Endothelial cell of umbilical vein (primary cell): ENCODE measurements around the gene RTN4RL1. TPM values are rescaled to one million over a fixed set of nuclear protein-coding genes. Genes with fewer than 3 reads are reported as not detected.

Experiments
- BruUV-seq: library from RNA; stranded (reverse); fragments of 400-500 nt; replicated peaks from 2 replicates; lab custom pipeline; 2021; lab: Mats Ljungman, UMichigan
- CTCF ChIA-PET: fragments of 300-600, 350-600 bp; sonication (Branson Sonifier 250); formaldehyde crosslinking; loops from one replicate; lab custom pipeline; 2021; ENCODE audit warnings: antibody characterized with exemption, inconsistent platforms; lab: Charles Lee
- POLR2A ChIA-PET: fragments of 300-600, 350-600 bp; sonication (Branson Sonifier 250); formaldehyde crosslinking; loops from one replicate; lab custom pipeline; 2021; ENCODE audit warnings: antibody characterized with exemption, inconsistent platforms; lab: Charles Lee
- DNase-seq: peaks from one replicate; pipeline ENCODE4 v3.0.0-alpha.2; 2011; ENCODE audit warnings: low read depth, low spot score
- FAIRE-seq: peaks from 2 replicates; lab custom pipeline; 2011; peaks lifted over from hg19 to GRCh38; lab: Jason Lieb, UNC
- H2AFZ ChIP-seq: 2 replicates; pipeline ENCODE4 v1.6.0; 2012; ENCODE audit warnings: low read depth, low read length, control low read depth, inconsistent platforms
- H3K27ac ChIP-seq: 2 replicates; pipeline ENCODE4 v1.5.1; 2011; ENCODE audit warnings: low read depth, mild to moderate bottlenecking, control low read depth, low read length, moderate library complexity; ENCODE audit not compliant: insufficient read depth
- H3K27me3 ChIP-seq, 2 experiments: 2 replicates each; pipeline versions ENCODE4 v1.6.0 to v1.6.1; 2011; ENCODE audit warnings: low read length in 2 of 2, mixed read lengths in 1 of 2; ENCODE audit not compliant: control insufficient read depth in 2 of 2, insufficient read depth in 2 of 2
- H3K36me3 ChIP-seq, 2 experiments: 2 replicates in 1 of 2; 3 replicates in 1 of 2; pipeline ENCODE4 v1.5.1; 2011; ENCODE audit warnings: low read length in 2 of 2, mild to moderate bottlenecking in 1 of 2, moderate library complexity in 1 of 2; ENCODE audit not compliant: control insufficient read depth in 2 of 2, insufficient read depth in 2 of 2; ENCODE audit errors: extremely low read depth in 1 of 2
- H3K4me1 ChIP-seq: 3 replicates; pipeline ENCODE4 v1.5.1; 2011; ENCODE audit warnings: mild to moderate bottlenecking, low read length; ENCODE audit not compliant: control insufficient read depth, insufficient read depth; ENCODE audit errors: extremely low read depth
- H3K4me2 ChIP-seq: 2 replicates; pipeline ENCODE4 v1.6.1; 2011; ENCODE audit warnings: low read length, control low read depth, mixed read lengths; ENCODE audit not compliant: insufficient read depth
- H3K4me3 ChIP-seq, 3 experiments: fragments of 200-600 bp in 1 of 3; sonication (generic), shearing (Covaris generic) in 1 of 3; replicated peaks in 1 of 3; 2 replicates each; pipeline ENCODE4 v1.5.1; 2011 to 2016; ENCODE audit warnings: control low read depth in 3 of 3, low read length in 3 of 3, mild to moderate bottlenecking in 2 of 3, inconsistent platforms in 1 of 3, low read depth in 1 of 3, moderate library complexity in 1 of 3; ENCODE audit not compliant: insufficient read depth in 1 of 3
- H3K79me2 ChIP-seq: 2 replicates; pipeline ENCODE4 v1.6.0; 2012; ENCODE audit warnings: low read length, inconsistent platforms; ENCODE audit not compliant: control insufficient read depth, insufficient read depth
- H3K9ac ChIP-seq: replicated peaks from 2 replicates; pipeline ENCODE3; 2011; ENCODE audit warnings: low read length, control low read depth; ENCODE audit not compliant: insufficient read depth; ENCODE audit errors: extremely low read depth
- H3K9me1 ChIP-seq: replicated peaks from 3 replicates; pipeline ENCODE4 v1.6.0; 2011; ENCODE audit warnings: mild to moderate bottlenecking, low read length; ENCODE audit not compliant: control insufficient read depth, insufficient read depth; ENCODE audit errors: extremely low read depth
- H3K9me3 ChIP-seq: replicated peaks from 2 replicates; pipeline ENCODE4 v1.5.1; 2012; ENCODE audit warnings: low read length, inconsistent platforms; ENCODE audit not compliant: control insufficient read depth, insufficient read depth
- H4K20me1 ChIP-seq: replicated peaks from 2 replicates; pipeline ENCODE3; 2011; ENCODE audit warnings: mild to moderate bottlenecking, low read length; ENCODE audit not compliant: control insufficient read depth, insufficient read depth; ENCODE audit errors: extremely low read depth
- CTCF ChIP-seq, 2 donors: IDR thresholded peaks; 1 replicate in 1 of 2; 2 replicates in 1 of 2; pipeline ENCODE4 v1.5.1; 2011; ENCODE audit warnings: low read length in 2 of 2, mild to moderate bottlenecking in 2 of 2, moderate library complexity in 2 of 2, control low read depth in 1 of 2, inconsistent platforms in 1 of 2, low read depth in 1 of 2; ENCODE audit not compliant: insufficient read depth in 1 of 2; ENCODE audit errors: extremely low read depth in 1 of 2
- EZH2 ChIP-seq: IDR thresholded peaks from 2 replicates; pipeline ENCODE4 v1.6.1; 2012; ENCODE audit warnings: borderline replicate concordance, low read depth, mild to moderate bottlenecking, moderate library complexity, low read length, inconsistent platforms; ENCODE audit not compliant: severe bottlenecking
- FOS ChIP-seq: IDR thresholded peaks from 2 replicates; pipeline ENCODE4 v1.6.1; 2011; ENCODE audit warnings: mild to moderate bottlenecking, low read length, moderate library complexity, borderline replicate concordance; ENCODE audit not compliant: insufficient read depth
- MAX ChIP-seq: IDR thresholded peaks from 2 replicates; pipeline ENCODE4 v1.6.1; 2011; ENCODE audit not compliant: insufficient read depth, insufficient read length
- MYC ChIP-seq: IDR thresholded peaks from one replicate; pipeline ENCODE4 v1.6.1; 2011; ENCODE audit warnings: mild to moderate bottlenecking, low read depth, low read length
- POLR2A ChIP-seq: IDR thresholded peaks from 2 replicates; pipeline ENCODE4 v1.6.1; 2012; ENCODE audit warnings: low read depth, mild to moderate bottlenecking, control low read depth, low read length
- dilution Hi-C: fragments of 300-500 bp; cut with MboI; formaldehyde crosslinking; loops from one replicate; pipeline ENCODE4 v1.15.0; 2019; ENCODE audit warnings: low sequenced_read_pairs; ENCODE audit not compliant: extremely low pct_ligation_motif_present
- intact Hi-C: fragments of 100-400 bp; cut with micrococcal nuclease; formaldehyde crosslinking; loops from one replicate; pipeline ENCODE4 v1.10.0; 2022
- polyA plus RNA-seq, 4 experiments: library from polyadenylated mRNA; depleted of rRNA in 3 of 4; stranded (reverse) in 3 of 4; unstranded in 1 of 4; fragments of >200 nt; gene quantifications; 2 replicates each; pipeline versions ENCODE4 v1.2.1 to v1.2.3, GENCODE V29; 2011 to 2012; ENCODE audit warnings: missing spikeins in 1 of 4
- total RNA-seq: library from RNA; stranded (reverse); gene quantifications from 2 replicates; pipeline ENCODE4 v1.2.3, GENCODE V29; 2021

The RTN4RL1 gene
- total and polyA plus RNA-seq, 2 donors (not counting 3 experiments of a cell fraction or from before 2014, with no cell fraction given): 0.04 TPM; not detected in 1

- Histone ChIP-seq H3K4me1 (no peaks in the 10 kb centered on the region), H3K9ac (no peak overlapping the region), H3K4me3 (no peak overlapping the region), H3K79me2 (no peaks in the 10 kb centered on the region), H4K20me1 (no peaks in the 10 kb centered on the region), H3K9me3 (no peaks in the 10 kb centered on the region), H3K27me3 (no peaks in the 10 kb centered on the region), H3K27ac (no peak overlapping the region), H2AFZ (no peak overlapping the region), H3K4me2 (no peak overlapping the region), H3K36me3 (no peaks in the 10 kb centered on the region), H3K9me1 (no peaks in the 10 kb centered on the region)
- TF ChIP-seq EZH2 (no peak), POLR2A (no peak), FOS (no peak), MYC (no peak), CTCF (IDR thresholded peaks at IDR 0.05; ENCODE audit: extremely low read depth in 1 of 2, insufficient read depth in 1 of 2, low read depth in 1 of 2, low read length in 2 of 2) (no peak), MAX (no peak)
- intact Hi-C loops (no loop called here), dilution Hi-C loops (no loop called here)
- no peak for FAIRE-seq
- BruUV-seq: no TSS peak
- no peak for DNase-seq
- CTCF ChIA-PET: interaction anchor here (0.9 to 4.9 kb wide), 4 partner anchors 9 to 107 kb away, joined by 3 to 22 read pairs (median 6); partner anchors contain the start of gene RTN4RL1
- POLR2A ChIA-PET: no interaction called here
These were observed 105.9 kb downstream of the RTN4RL1 start for GRCh38 chr17:1919201-1919600.
